Hepatocyte (in vitro differentiated cells): ENCODE data around the gene SELENOF. TPM values are rescaled to one million over a fixed set of nuclear protein-coding genes. Genes with fewer than 3 reads are reported as not detected.

Experiments used
- DNase-seq: peaks from one replicate; pipeline ENCODE4 v3.0.0-alpha.2; 2016; ENCODE audit warnings: low spot score
- H2AFZ ChIP-seq: fragments of 200-600 bp; sonication (generic); 2 replicates; pipeline ENCODE4 v1.6.0; 2016; ENCODE audit warnings: antibody characterized with exemption, mild to moderate bottlenecking
- H3K27ac ChIP-seq: fragments of 200-600 bp; sonication (generic); 2 replicates; pipeline ENCODE4 v1.5.1; 2016; ENCODE audit warnings: mild to moderate bottlenecking
- H3K27me3 ChIP-seq: fragments of 200-600 bp; sonication (generic); 2 replicates; pipeline ENCODE4 v1.6.1; 2016
- H3K36me3 ChIP-seq: fragments of 200-600 bp; sonication (generic); replicated peaks from 2 replicates; pipeline ENCODE4 v1.5.1; 2016; ENCODE audit warnings: low read depth; ENCODE audit not compliant: insufficient read depth
- H3K4me1 ChIP-seq: fragments of 200-600 bp; sonication (generic); 2 replicates; pipeline ENCODE4 v1.5.1; 2016; ENCODE audit warnings: mild to moderate bottlenecking, moderate library complexity; ENCODE audit not compliant: insufficient read depth
- H3K4me2 ChIP-seq: fragments of 200-600 bp; sonication (generic); 2 replicates; pipeline ENCODE4 v1.6.0; 2016
- H3K4me3 ChIP-seq: fragments of 200-600 bp; sonication (generic); 2 replicates; pipeline ENCODE4 v1.5.1; 2016; ENCODE audit warnings: mild to moderate bottlenecking
- H3K79me2 ChIP-seq: fragments of 200-600 bp; sonication (generic); 2 replicates; pipeline ENCODE4 v1.6.0; 2017; ENCODE audit warnings: mild to moderate bottlenecking
- H3K9me2 ChIP-seq: fragments of 200-600 bp; sonication (generic); replicated peaks from 2 replicates; pipeline ENCODE4 v1.6.0; 2017; ENCODE audit warnings: mild to moderate bottlenecking; ENCODE audit not compliant: insufficient read depth
- H3K9me3 ChIP-seq: fragments of 200-600 bp; sonication (generic); 2 replicates; pipeline ENCODE4 v1.5.1; 2016; ENCODE audit warnings: low read depth, mild to moderate bottlenecking
- H4K20me1 ChIP-seq: fragments of 200-600 bp; sonication (generic); 2 replicates; pipeline ENCODE4 v1.6.0; 2016; ENCODE audit warnings: mild to moderate bottlenecking; ENCODE audit not compliant: insufficient read depth, poor library complexity, severe bottlenecking
- CTCF ChIP-seq: fragments of 200-600 bp; sonication (generic); IDR thresholded peaks from 2 replicates; pipeline ENCODE4 v1.5.1; 2016; ENCODE audit warnings: antibody characterized with exemption, mild to moderate bottlenecking; ENCODE audit not compliant: poor library complexity
- EZH2 ChIP-seq: fragments of 200-600 bp; sonication (generic); IDR thresholded peaks from 2 replicates; pipeline ENCODE4 v1.6.1; 2016; ENCODE audit warnings: antibody characterized with exemption, mild to moderate bottlenecking, borderline replicate concordance
- EZH2phosphoT487 ChIP-seq: fragments of 200-600 bp; sonication (generic); IDR thresholded peaks from one replicate; pipeline ENCODE4 v1.6.1; 2018; ENCODE audit warnings: antibody characterized with exemption, mild to moderate bottlenecking, low read depth, moderate library complexity; ENCODE audit not compliant: unreplicated experiment, severe bottlenecking
- WGBS: methylation state at CpG from one replicate; pipeline ENCODE4 v1.1.6; 2016; ENCODE audit warnings: low lambda C conversion rate; ENCODE audit errors: missing lambda C conversion rate; 5-methylcytosine and 5-hydroxymethylcytosine counted together
- polyA plus RNA-seq: library from polyadenylated mRNA; unstranded; fragments of >200 nt; fragmentation: Nextera tagmentation; extraction: Ambion mirVana; gene quantifications from 2 replicates; pipeline ENCODE4 v1.2.1, GENCODE V29; 2016
- total RNA-seq: library from RNA; depleted of rRNA; stranded (reverse); fragments of >200 nt; gene quantifications from 2 replicates; pipeline ENCODE4 v1.2.3, GENCODE V29; 2014

Gene SELENOF
- total and polyA plus RNA-seq, 2 experiments from 2014 or later: 168 to 193 TPM

GRCh38 chr1:86914601-86914997 is 673 bp upstream of the SELENOF start, which contains the start of gene HS2ST1:
Gene HS2ST1 (plus strand): TSS chr1:86914635.
- no peaks in the 10 kb centered on the region for H3K9me3 ChIP-seq
- peak within 1 kb of the TSS; percentile 86 for H3K4me3 ChIP-seq
- TF ChIP-seq CTCF (no peak), EZH2 (no peak), EZH2phosphoT487 (no peak)
- peaks cover 24% of the 10 kb centered on the region for H3K4me1 ChIP-seq
- H3K27me3 ChIP-seq: no peaks in the 10 kb centered on the region
- no peaks in the 10 kb centered on the region for H3K9me2 ChIP-seq
- WGBS: 0% methylated on average over 1 of the region's 45 CpGs
- no peaks in the 10 kb centered on the region for H3K36me3 ChIP-seq
- H2AFZ ChIP-seq: peak within 1 kb of the TSS; percentile 67
- no peak for DNase-seq
- peaks cover 80% of the 10 kb centered on the region for H3K79me2 ChIP-seq
- H3K4me2 ChIP-seq: peak within 1 kb of the TSS; percentile 79
- H3K27ac ChIP-seq: peak within 1 kb of the TSS; percentile 91
- peaks cover 30% of the 10 kb centered on the region for H4K20me1 ChIP-seq

- no peaks in the 10 kb centered on the region for H3K9me3 ChIP-seq
- peak overlapping the region; percentile 85 for H3K4me3 ChIP-seq
- no peaks in the 10 kb centered on the region for H3K36me3 ChIP-seq
- no peaks in the 10 kb centered on the region for H3K9me2 ChIP-seq
- DNase-seq: peak; percentile 68
- TF ChIP-seq CTCF (no peak), EZH2phosphoT487 (no peak), EZH2 (no peak)
- 2% methylated on average over 17 of the region's 17 CpGs for WGBS
- peak overlapping the region; percentile 79 for H3K4me2 ChIP-seq
- H3K27me3 ChIP-seq: no peaks in the 10 kb centered on the region
- peaks cover 80% of the 10 kb centered on the region for H3K79me2 ChIP-seq
- peaks cover 42% of the 10 kb centered on the region for H4K20me1 ChIP-seq
- H3K4me1 ChIP-seq: peaks cover 24% of the 10 kb centered on the region
- H2AFZ ChIP-seq: peak overlapping the region; percentile 54
- H3K27ac ChIP-seq: peak overlapping the region; percentile 91
These were observed 479 bp downstream of the SELENOF start for GRCh38 chr1:86913399-86913895.

- Histone ChIP-seq H3K4me1 (peaks cover 24% of the 10 kb centered on the region), H3K27ac (no peak overlapping the region), H3K4me2 (peak overlapping the region; percentile 79), H2AFZ (no peak overlapping the region), H3K9me2 (no peaks in the 10 kb centered on the region), H3K36me3 (no peaks in the 10 kb centered on the region), H3K79me2 (peaks cover 80% of the 10 kb centered on the region), H3K4me3 (peak overlapping the region; percentile 85), H4K20me1 (peaks cover 49% of the 10 kb centered on the region), H3K9me3 (no peaks in the 10 kb centered on the region), H3K27me3 (no peaks in the 10 kb centered on the region)
- DNase-seq: peak; percentile 15
- 53% methylated on average over 6 of the region's 6 CpGs for WGBS
- TF ChIP-seq EZH2phosphoT487 (no peak), EZH2 (no peak), CTCF (no peak)
These were observed 1.5 kb downstream of the SELENOF start for GRCh38 chr1:86912281-86912900.
